WI38 (cell line): Measurements from ENCODE around the gene WDTC1.
"Not testable (repeated sequence)": the region's sequence is repeated elsewhere in the genome, so short reads cannot be mapped to it uniquely, and the experiment has no call there.

Experiments used
- H3K4me3 ChIP-seq: 2 replicates; pipeline ENCODE4 v1.5.1; 2011; ENCODE audit warnings: low read depth, mild to moderate bottlenecking, control low read depth, low read length
- TF ChIP-seq, protein P1 (sequence below): IDR thresholded peaks from 2 replicates; pipeline ENCODE4 v1.5.1; 2012; ENCODE audit warnings: low read depth, mild to moderate bottlenecking, control low read depth, low read length

WDTC1 gene

DNA sequence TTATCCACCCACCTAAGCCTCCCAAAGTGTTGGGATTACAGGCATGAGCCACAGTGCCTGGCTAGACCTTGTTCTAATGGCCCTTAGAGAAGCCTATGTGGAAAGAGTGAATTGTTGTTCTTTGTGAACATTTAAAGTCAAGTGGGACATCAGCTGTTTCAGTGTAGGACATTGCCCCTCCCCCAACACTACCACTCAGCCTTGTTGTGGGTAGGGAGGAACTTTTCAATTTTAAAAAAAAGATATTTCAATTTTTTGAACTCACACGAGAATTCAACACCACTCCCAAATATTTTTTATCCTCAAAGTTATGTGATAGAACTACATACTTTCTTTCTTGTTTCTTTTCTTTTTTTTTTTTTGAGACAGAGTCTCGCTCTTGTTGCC lies 50.8 kb downstream of the WDTC1 start:
- TF ChIP-seq, protein P1, sequence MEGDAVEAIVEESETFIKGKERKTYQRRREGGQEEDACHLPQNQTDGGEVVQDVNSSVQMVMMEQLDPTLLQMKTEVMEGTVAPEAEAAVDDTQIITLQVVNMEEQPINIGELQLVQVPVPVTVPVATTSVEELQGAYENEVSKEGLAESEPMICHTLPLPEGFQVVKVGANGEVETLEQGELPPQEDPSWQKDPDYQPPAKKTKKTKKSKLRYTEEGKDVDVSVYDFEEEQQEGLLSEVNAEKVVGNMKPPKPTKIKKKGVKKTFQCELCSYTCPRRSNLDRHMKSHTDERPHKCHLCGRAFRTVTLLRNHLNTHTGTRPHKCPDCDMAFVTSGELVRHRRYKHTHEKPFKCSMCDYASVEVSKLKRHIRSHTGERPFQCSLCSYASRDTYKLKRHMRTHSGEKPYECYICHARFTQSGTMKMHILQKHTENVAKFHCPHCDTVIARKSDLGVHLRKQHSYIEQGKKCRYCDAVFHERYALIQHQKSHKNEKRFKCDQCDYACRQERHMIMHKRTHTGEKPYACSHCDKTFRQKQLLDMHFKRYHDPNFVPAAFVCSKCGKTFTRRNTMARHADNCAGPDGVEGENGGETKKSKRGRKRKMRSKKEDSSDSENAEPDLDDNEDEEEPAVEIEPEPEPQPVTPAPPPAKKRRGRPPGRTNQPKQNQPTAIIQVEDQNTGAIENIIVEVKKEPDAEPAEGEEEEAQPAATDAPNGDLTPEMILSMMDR, result no peak

DNA sequence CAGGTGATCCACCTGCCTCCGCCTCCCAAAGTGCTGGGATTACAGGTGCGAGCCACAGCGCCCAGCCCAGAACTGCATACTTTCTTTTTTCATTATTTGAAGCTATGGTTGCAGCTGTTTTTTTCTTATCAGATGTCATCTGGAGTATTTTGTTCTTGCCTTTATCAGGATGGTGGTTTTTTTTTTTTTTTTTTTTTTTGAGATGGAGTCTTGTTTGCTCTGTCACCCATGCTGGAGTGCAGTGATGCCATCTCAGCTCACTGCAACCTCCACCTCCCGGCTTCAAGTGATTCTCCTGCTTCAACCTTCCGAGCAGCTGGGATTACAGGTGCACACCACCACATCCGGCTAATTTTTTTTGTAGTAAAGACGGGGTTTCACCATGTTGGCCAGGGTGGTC lies 51.4 kb downstream of the WDTC1 start:
- H3K4me3 ChIP-seq, result not testable (repeated sequence)

More for the DNA sequence above, 50.8 kb downstream of the WDTC1 start:
- H3K4me3 ChIP-seq, result no peak overlapping the region

DNA sequence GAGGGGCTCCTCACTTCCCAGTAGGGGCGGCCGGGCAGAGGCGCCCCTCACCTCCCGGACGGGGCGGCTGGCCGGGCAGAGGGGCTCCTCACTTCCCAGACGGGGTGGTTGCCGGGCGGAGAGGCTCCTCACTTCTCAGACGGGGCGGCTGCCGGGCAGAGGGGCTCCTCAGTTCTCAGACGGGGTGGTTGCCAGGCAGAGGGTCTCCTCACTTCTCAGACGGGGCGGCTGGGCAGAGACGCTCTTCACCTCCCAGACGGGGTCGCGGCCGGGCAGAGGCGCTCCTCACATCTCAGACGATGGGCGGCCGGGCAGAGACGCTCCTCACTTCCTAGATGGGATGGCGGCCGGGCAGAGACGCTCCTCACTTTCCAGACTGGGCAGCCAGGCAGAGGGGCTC lies 54.7 kb downstream of the WDTC1 start:
- H3K4me3 ChIP-seq, result not testable (repeated sequence)

DNA sequence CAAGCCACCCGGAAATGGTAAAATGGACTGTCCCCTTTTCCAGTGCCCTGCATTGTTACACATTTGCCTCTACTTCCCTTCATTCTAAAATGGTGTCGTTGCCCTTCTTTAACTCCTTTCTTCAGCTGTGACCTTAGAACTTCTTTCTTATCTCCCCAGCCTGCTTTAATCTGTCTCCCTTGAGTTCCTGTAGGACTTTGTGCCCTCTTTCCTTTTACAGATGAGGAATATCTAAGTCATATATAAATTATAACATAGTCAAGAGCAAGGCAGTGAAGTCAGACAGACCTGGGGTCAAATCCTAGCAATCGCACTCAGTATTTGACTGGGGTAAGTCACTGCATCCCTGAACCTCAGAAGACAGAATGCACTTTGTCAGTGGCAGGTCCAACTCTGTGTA lies 56.1 kb downstream of the WDTC1 start:
- H3K4me3 ChIP-seq, result no peak overlapping the region
- TF ChIP-seq, protein P1, result no peak

DNA sequence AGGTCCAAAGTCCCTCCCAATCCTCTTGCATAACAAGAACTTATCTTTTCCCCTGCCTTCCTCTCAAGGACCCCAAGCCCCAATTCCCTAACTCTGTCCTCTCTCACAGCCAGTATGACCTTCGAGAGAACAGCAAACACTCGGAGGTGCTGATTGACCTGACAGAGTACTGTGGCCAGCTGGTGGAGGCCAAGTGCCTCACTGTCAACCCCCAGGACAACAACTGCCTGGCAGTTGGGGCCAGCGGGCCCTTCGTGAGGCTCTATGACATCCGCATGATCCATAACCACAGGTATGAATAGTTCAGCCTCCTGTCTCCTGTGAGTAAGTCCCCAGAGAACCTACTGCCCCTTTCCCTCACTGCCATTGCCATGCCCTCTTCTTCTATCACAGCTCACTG lies 57.7 kb downstream of the WDTC1 start:
- no peak overlapping the region for H3K4me3 ChIP-seq
- TF ChIP-seq, protein P1, result no peak

DNA sequence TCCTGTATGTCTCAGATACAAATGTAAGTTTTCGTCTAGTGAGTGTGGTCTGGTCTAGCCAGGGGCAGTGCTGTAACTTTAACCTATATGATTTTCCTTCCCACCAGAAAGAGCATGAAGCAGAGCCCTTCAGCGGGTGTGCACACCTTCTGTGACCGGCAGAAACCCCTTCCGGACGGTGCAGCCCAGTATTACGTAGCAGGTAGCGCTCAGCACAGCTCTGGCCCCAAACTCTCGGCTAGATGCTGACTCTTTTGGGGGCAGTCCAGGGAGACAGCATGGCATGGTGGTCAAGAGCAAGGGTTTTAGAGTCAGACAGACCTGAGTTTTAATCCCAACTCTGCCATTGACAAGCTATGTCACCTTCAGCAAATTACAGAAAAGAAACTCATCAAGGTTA lies 59.5 kb downstream of the WDTC1 start:
- no peak overlapping the region for H3K4me3 ChIP-seq
- TF ChIP-seq, protein P1, result no peak

DNA sequence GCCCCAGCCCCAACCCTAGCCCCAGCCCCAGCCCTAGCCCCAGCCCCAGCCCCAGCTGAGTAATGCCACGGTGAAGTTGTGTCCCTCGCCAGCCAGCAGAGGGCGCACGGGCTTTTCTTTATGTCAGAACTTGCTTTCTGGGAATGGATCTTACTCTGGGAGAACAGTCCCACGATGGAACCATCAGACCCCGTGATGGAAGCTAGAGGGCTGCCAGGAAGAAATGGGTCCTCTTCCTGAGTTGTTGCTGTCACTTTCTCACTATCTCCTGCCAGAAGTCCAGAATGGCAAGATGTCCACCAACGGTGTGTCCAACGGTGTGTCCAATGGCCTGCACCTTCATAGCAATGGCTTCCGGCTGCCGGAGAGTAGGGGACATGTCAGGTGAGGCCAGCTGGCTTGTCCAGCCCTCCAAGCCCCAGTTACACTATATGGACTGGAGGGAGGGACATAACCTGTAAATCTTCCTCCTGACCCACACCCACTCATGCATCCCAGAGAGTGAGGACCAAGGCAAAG lies 62.4 kb downstream of the WDTC1 start:
- TF ChIP-seq, protein P1, result peak; percentile 65
- no peak overlapping the region for H3K4me3 ChIP-seq

DNA sequence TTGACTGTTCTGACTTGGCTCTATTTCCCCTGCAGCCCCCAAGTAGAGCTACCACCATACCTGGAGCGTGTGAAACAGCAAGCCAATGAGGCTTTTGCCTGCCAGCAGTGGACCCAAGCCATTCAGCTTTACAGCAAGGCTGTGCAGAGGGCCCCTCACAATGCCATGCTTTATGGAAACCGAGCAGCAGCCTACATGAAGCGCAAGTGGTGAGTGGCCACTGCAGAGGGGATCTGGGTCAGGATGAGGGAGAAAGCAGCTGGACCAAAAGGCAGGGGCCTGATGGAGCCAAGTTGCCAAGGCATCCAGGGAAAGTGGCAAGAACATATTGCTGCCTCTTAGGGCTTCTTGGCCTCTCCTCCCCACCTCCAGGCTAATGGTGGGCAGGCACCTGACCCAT lies 63.5 kb downstream of the WDTC1 start:
- TF ChIP-seq, protein P1, result no peak
- no peak overlapping the region for H3K4me3 ChIP-seq
